GM12878 (cell line): Measurements from ENCODE around the gene RARB. TPM values are rescaled to one million over a fixed set of nuclear protein-coding genes. Genes with fewer than 3 reads are reported as not detected.

ENCODE experiments used
- ATAC-seq: fragments of 200-7000 bp; cut with Tn5 transposase; 3 replicates; pipeline ENCODE4 v1.9.1; 2020; ENCODE audit warnings: mild to moderate bottlenecking, moderate library complexity
- BruUV-seq: library from RNA; stranded (reverse); fragments of 400-500 nt; replicated peaks from 2 replicates; lab custom pipeline; 2021; lab: Mats Ljungman, UMichigan
- CTCF ChIA-PET: fragments of 300-600 bp; sonication (Branson Sonifier 250); formaldehyde crosslinking; extraction: SDS; loops from one replicate; lab custom pipeline; 2021; ENCODE audit warnings: inconsistent platforms; lab: Yijun Ruan, JAX
- POLR2A ChIA-PET: fragments of 350-600 bp; formaldehyde crosslinking; extraction: SDS; loops from one replicate; lab custom pipeline; 2021; ENCODE audit warnings: inconsistent platforms; lab: Charles Lee
- RAD21 ChIA-PET: fragments of 300-600 bp; sonication (Branson Sonifier 250); formaldehyde crosslinking; loops from one replicate; lab custom pipeline; 2023; ENCODE audit warnings: antibody characterized with exemption; ENCODE audit not compliant: unreplicated experiment; lab: Charles Lee
- SMC1A ChIA-PET: fragments of 300-600 bp; sonication (Branson Sonifier 250); formaldehyde crosslinking; loops from one replicate; lab custom pipeline; 2023; ENCODE audit not compliant: unreplicated experiment, uncharacterized antibody; lab: Charles Lee
- DNase-seq: peaks from one replicate; pipeline ENCODE4 v3.0.0-alpha.2; 2011; ENCODE audit warnings: low read depth, low spot score
- FAIRE-seq: peaks from 3 replicates; lab custom pipeline; 2011; peaks lifted over from hg19 to GRCh38; lab: Jason Lieb, UNC
- H2AFZ ChIP-seq: 2 replicates; pipeline ENCODE4 v1.6.0; 2011; ENCODE audit warnings: low read depth, low read length, control low read depth; ENCODE audit not compliant: control insufficient read depth
- H3K27ac ChIP-seq: 2 replicates; pipeline ENCODE4 v1.5.1; 2011; ENCODE audit warnings: control low read depth; ENCODE audit not compliant: control insufficient read depth, insufficient read depth
- H3K27me3 ChIP-seq, 2 experiments: replicated peaks in 1 of 2; 2 replicates each; pipeline versions ENCODE4 v1.6.0 to v1.6.1; 2011; ENCODE audit warnings: low read length in 1 of 2; ENCODE audit not compliant: control insufficient read depth in 2 of 2, insufficient read depth in 2 of 2
- H3K36me3 ChIP-seq, 2 experiments: 2 replicates each; pipeline ENCODE4 v1.5.1; 2011; ENCODE audit warnings: low read length in 1 of 2; ENCODE audit not compliant: control insufficient read depth in 2 of 2, insufficient read depth in 2 of 2
- H3K4me1 ChIP-seq: 2 replicates; pipeline ENCODE4 v1.6.1; 2011; ENCODE audit warnings: mild to moderate bottlenecking, low read length, moderate library complexity, mixed read lengths; ENCODE audit not compliant: control insufficient read depth, insufficient read depth
- H3K4me2 ChIP-seq: 2 replicates; pipeline ENCODE4 v1.6.0; 2011; ENCODE audit warnings: control low read depth; ENCODE audit not compliant: control insufficient read depth, insufficient read depth
- H3K4me3 ChIP-seq: fragments of 200-600 bp; sonication (generic); 2 replicates; pipeline ENCODE4 v1.5.1; 2016
- H3K79me2 ChIP-seq: 2 replicates; pipeline ENCODE4 v1.6.0; 2011; ENCODE audit warnings: low read length; ENCODE audit not compliant: control insufficient read depth, insufficient read depth
- H3K9ac ChIP-seq: 2 replicates; pipeline ENCODE4 v1.8.0; 2011; ENCODE audit warnings: low read length, control low read depth, mixed read lengths; ENCODE audit not compliant: control insufficient read depth, insufficient read depth
- H3K9me3 ChIP-seq: replicated peaks from 3 replicates; pipeline ENCODE4 v1.5.1; 2011; ENCODE audit warnings: mild to moderate bottlenecking, low read length; ENCODE audit not compliant: control insufficient read depth, insufficient read depth
- H4K20me1 ChIP-seq: 2 replicates; pipeline ENCODE4 v1.6.0; 2011; ENCODE audit not compliant: control insufficient read depth, insufficient read depth
- BACH1 ChIP-seq: fragments of 450-650 bp; IDR thresholded peaks from 2 replicates; pipeline ENCODE4 v1.6.1; 2017; ENCODE audit warnings: mild to moderate bottlenecking, borderline replicate concordance
- CBX5 ChIP-seq: sonication (generic); IDR thresholded peaks from 2 replicates; pipeline ENCODE4 v1.6.1; 2016; ENCODE audit warnings: low read depth, moderate library complexity, mild to moderate bottlenecking, inconsistent platforms
- CREM ChIP-seq: IDR thresholded peaks from 2 replicates; pipeline ENCODE4 v1.6.1; 2014; ENCODE audit warnings: antibody characterized with exemption, low read depth
- DPF2 ChIP-seq: fragments of 450-650 bp; IDR thresholded peaks from 2 replicates; pipeline ENCODE4 v1.6.1; 2017; ENCODE audit warnings: mild to moderate bottlenecking
- EED ChIP-seq: sonication (generic); IDR thresholded peaks from 2 replicates; pipeline ENCODE4 v1.6.1; 2016; ENCODE audit warnings: antibody characterized with exemption, low read depth
- GATAD2B ChIP-seq: fragments of 450-650 bp; conservative IDR thresholded peaks from 2 replicates; pipeline ENCODE4 v1.6.1; 2017; ENCODE audit warnings: low read depth, mild to moderate bottlenecking, moderate library complexity
- HCFC1 ChIP-seq: fragments of 150-350 bp; IDR thresholded peaks from 2 replicates; pipeline ENCODE4 v1.6.1; 2014; ENCODE audit warnings: low read length
- SIX5 ChIP-seq: IDR thresholded peaks from 2 replicates; pipeline ENCODE4 v1.6.1; 2011; ENCODE audit warnings: mild to moderate bottlenecking, low read depth, low read length, moderate library complexity; ENCODE audit not compliant: severe bottlenecking
- SMAD1 ChIP-seq: fragments of 450-650 bp; IDR thresholded peaks from 2 replicates; pipeline ENCODE4 v1.6.1; 2018; ENCODE audit warnings: mild to moderate bottlenecking, low read depth; ENCODE audit not compliant: partially characterized antibody
- TCF12 ChIP-seq: IDR thresholded peaks from 2 replicates; pipeline ENCODE4 v1.6.1; 2011; ENCODE audit warnings: low read depth, mild to moderate bottlenecking, low read length
- TCF7 ChIP-seq: IDR thresholded peaks from 2 replicates; pipeline ENCODE4 v1.6.1; 2014; ENCODE audit warnings: antibody characterized with exemption, borderline replicate concordance
- YBX1 ChIP-seq: fragments of 450-650 bp; IDR thresholded peaks from 2 replicates; pipeline ENCODE4 v1.6.1; 2016; ENCODE audit warnings: antibody characterized with exemption
- ZBED1 ChIP-seq: IDR thresholded peaks from 2 replicates; pipeline ENCODE4 v1.6.1; 2016; ENCODE audit warnings: borderline replicate concordance
- whole genome bisulfite sequencing: methylation state at CpG from one replicate; pipeline ENCODE4 v1.1.6; 2016; ENCODE audit warnings: low lambda C conversion rate; ENCODE audit not compliant: insufficient replicate concordance, insufficient coverage; ENCODE audit errors: missing lambda C conversion rate; 5-methylcytosine and 5-hydroxymethylcytosine counted together
- in situ Hi-C: fragments of 300-500 bp; cut with MboI; formaldehyde crosslinking; loops from 9 replicates; pipeline ENCODE4 v1.14.3; 2018; ENCODE audit warnings: mixed read lengths
- intact Hi-C: fragments of 100-400 bp; cut with micrococcal nuclease; formaldehyde crosslinking; loops from one replicate; pipeline ENCODE4 v1.14.2; 2022; ENCODE audit not compliant: unreplicated experiment
- polyA plus RNA-seq, 11 experiments: library from polyadenylated mRNA; depleted of rRNA in 4 of 11; unstranded in 6 of 11; stranded (reverse) in 5 of 11; fragments of >200 nt; fragmentation: Nextera tagmentation in 4 of 11; fragmentation: Illumina TruSeq in 1 of 11; extraction: Ambion mirVana in 4 of 11; extraction: Trizol in 1 of 11; gene quantifications; 1 replicate in 1 of 11; 2 replicates in 10 of 11; pipeline versions ENCODE4 v1.2.1 to v1.2.3, GENCODE V29; 2011 to 2016; ENCODE audit warnings: inconsistent platforms in 2 of 11, missing spikeins in 2 of 11, low read depth in 1 of 11
- total RNA-seq, 4 experiments: library from RNA; depleted of rRNA in 3 of 4; stranded (reverse); fragments of >200 nt in 3 of 4; fragmentation: Illumina TruSeq in 1 of 4; extraction: Trizol in 1 of 4; gene quantifications; 2 replicates each; pipeline versions ENCODE4 v1.2.1 to v1.2.3, GENCODE V29; 2013 to 2021
- TF ChIP-seq, protein P1 (sequence below): IDR thresholded peaks from 2 replicates; pipeline ENCODE4 v1.6.1; 2012; ENCODE audit warnings: mild to moderate bottlenecking, low read depth, low read length
- TF ChIP-seq, protein P2 (sequence below): fragments of 450-650 bp; IDR thresholded peaks from 2 replicates; pipeline ENCODE4 v1.6.1; 2018; ENCODE audit warnings: mild to moderate bottlenecking, low read depth, moderate library complexity; ENCODE audit not compliant: partially characterized antibody

Gene RARB
- total and polyA plus RNA-seq, 10 of the 15 experiments (the other 5 are each of a cell fraction or from before 2014, with no cell fraction given): 0.05 to 0.06 TPM; not detected in 8

DNA sequence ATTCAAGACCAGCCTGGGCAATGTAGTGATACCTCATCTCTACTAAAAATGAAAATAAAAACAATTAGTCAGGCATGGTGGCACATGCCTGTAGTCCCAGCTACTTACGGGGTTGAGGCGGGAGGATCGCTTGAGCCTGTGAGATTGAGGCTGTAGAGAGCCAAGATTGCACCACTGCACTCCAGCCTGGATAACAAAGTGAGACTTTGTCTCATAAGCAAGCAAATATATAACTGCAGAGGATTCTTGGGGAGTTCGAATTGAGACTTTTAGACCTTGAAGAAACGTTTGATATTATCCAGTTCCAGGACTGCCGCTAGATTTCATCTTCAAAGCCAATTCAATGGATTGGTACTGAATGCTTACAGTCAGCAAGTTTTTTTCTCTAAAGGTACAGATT lies 11.9 kb upstream of the RARB start:
- ChIA-PET POLR2A (no interaction called here), SMC1A (no interaction called here), CTCF (no interaction called here), RAD21 (no interaction called here)
- no peak overlapping the region for H3K27ac ChIP-seq
- BruUV-seq: no TSS peak
- TF ChIP-seq ZBED1: no peak
- TF ChIP-seq SIX5: no peak
- TF ChIP-seq BACH1: no peak
- no peak for TF ChIP-seq GATAD2B
- no peak for TF ChIP-seq EED
- no peak for TF ChIP-seq DPF2
- TF ChIP-seq YBX1: no peak
- TF ChIP-seq TCF12: no peak
- TF ChIP-seq CBX5: no peak
- no peaks in the 10 kb centered on the region for H3K9me3 ChIP-seq
- no peaks in the 10 kb centered on the region for H3K36me3 ChIP-seq
- no peak for ATAC-seq
- H4K20me1 ChIP-seq: no peaks in the 10 kb centered on the region
- FAIRE-seq: no peak
- no peak for DNase-seq
- no peak overlapping the region for H3K4me2 ChIP-seq
- H3K4me3 ChIP-seq: no peak overlapping the region
- intact Hi-C loops (no loop called here), in situ Hi-C loops (no loop called here)
- H3K27me3 ChIP-seq: no peaks in the 10 kb centered on the region; a peak in 1 of 4 replicates
- no peak overlapping the region for H2AFZ ChIP-seq
- no peak overlapping the region for H3K9ac ChIP-seq
- 57% methylated on average over 6 of the region's 6 CpGs for WGBS
- no peaks in the 10 kb centered on the region for H3K4me1 ChIP-seq
- H3K79me2 ChIP-seq: no peaks in the 10 kb centered on the region

DNA sequence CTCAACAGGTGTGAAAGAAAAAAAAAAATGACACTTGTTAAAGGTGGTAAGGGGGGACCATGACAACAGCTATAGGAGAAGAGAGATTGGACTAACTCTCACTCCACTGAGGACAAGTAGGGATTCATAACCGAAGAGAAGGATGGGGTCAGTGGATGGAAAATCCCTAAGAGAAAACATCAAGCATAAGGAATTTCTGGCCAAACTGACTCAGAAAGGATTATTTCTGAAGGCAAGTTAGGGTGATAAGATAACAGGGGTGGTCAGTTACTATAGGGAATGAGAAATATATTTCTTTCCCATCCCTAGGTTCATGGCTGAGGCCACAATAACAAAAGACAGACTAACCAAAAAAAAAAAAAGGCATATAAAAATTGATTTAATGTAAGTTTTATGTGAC lies 9.5 kb upstream of the RARB start:
- no peak for ATAC-seq
- no peak overlapping the region for H3K9ac ChIP-seq
- ChIA-PET POLR2A (no interaction called here), CTCF (no interaction called here), SMC1A (no interaction called here), RAD21 (no interaction called here)
- H3K9me3 ChIP-seq: no peaks in the 10 kb centered on the region
- FAIRE-seq: no peak
- intact Hi-C loops (no loop called here), in situ Hi-C loops (no loop called here)
- WGBS: 29% methylated on average over 1 of the region's 1 CpG
- no peak overlapping the region for H2AFZ ChIP-seq
- no peaks in the 10 kb centered on the region for H3K36me3 ChIP-seq
- no peak overlapping the region for H3K27ac ChIP-seq
- H3K4me2 ChIP-seq: no peak overlapping the region
- BruUV-seq: no TSS peak
- no peaks in the 10 kb centered on the region for H3K4me1 ChIP-seq
- no peak overlapping the region for H3K4me3 ChIP-seq
- H4K20me1 ChIP-seq: no peaks in the 10 kb centered on the region
- no peaks in the 10 kb centered on the region for H3K79me2 ChIP-seq
- no peaks in the 10 kb centered on the region; a peak in 1 of 4 replicates for H3K27me3 ChIP-seq
- DNase-seq: no peak
- TF ChIP-seq SMAD1: no peak
- TF ChIP-seq, protein P1, sequence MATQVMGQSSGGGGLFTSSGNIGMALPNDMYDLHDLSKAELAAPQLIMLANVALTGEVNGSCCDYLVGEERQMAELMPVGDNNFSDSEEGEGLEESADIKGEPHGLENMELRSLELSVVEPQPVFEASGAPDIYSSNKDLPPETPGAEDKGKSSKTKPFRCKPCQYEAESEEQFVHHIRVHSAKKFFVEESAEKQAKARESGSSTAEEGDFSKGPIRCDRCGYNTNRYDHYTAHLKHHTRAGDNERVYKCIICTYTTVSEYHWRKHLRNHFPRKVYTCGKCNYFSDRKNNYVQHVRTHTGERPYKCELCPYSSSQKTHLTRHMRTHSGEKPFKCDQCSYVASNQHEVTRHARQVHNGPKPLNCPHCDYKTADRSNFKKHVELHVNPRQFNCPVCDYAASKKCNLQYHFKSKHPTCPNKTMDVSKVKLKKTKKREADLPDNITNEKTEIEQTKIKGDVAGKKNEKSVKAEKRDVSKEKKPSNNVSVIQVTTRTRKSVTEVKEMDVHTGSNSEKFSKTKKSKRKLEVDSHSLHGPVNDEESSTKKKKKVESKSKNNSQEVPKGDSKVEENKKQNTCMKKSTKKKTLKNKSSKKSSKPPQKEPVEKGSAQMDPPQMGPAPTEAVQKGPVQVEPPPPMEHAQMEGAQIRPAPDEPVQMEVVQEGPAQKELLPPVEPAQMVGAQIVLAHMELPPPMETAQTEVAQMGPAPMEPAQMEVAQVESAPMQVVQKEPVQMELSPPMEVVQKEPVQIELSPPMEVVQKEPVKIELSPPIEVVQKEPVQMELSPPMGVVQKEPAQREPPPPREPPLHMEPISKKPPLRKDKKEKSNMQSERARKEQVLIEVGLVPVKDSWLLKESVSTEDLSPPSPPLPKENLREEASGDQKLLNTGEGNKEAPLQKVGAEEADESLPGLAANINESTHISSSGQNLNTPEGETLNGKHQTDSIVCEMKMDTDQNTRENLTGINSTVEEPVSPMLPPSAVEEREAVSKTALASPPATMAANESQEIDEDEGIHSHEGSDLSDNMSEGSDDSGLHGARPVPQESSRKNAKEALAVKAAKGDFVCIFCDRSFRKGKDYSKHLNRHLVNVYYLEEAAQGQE: no peak
- no peak for TF ChIP-seq TCF7
- no peak for TF ChIP-seq HCFC1
- TF ChIP-seq TCF12: no peak
- no peak for TF ChIP-seq EED
- TF ChIP-seq CREM: no peak
- TF ChIP-seq, protein P2, sequence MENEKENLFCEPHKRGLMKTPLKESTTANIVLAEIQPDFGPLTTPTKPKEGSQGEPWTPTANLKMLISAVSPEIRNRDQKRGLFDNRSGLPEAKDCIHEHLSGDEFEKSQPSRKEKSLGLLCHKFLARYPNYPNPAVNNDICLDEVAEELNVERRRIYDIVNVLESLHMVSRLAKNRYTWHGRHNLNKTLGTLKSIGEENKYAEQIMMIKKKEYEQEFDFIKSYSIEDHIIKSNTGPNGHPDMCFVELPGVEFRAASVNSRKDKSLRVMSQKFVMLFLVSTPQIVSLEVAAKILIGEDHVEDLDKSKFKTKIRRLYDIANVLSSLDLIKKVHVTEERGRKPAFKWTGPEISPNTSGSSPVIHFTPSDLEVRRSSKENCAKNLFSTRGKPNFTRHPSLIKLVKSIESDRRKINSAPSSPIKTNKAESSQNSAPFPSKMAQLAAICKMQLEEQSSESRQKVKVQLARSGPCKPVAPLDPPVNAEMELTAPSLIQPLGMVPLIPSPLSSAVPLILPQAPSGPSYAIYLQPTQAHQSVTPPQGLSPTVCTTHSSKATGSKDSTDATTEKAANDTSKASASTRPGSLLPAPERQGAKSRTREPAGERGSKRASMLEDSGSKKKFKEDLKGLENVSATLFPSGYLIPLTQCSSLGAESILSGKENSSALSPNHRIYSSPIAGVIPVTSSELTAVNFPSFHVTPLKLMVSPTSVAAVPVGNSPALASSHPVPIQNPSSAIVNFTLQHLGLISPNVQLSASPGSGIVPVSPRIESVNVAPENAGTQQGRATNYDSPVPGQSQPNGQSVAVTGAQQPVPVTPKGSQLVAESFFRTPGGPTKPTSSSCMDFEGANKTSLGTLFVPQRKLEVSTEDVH: no peak
